Natural killer cell treated with Interleukin-12 subunit alpha and Interleukin-12 subunit beta and Interleukin-15 and Interleukin-18, amount 100 ng/mL, for 72 hours (primary cell): ENCODE results near the gene HIP1. TPM values are rescaled to one million over a fixed set of nuclear protein-coding genes. Genes with fewer than 3 reads are reported as not detected.
"Not testable (repeated sequence)": the region's sequence is repeated elsewhere in the genome, so short reads cannot be mapped to it uniquely, and the experiment has no call there.

Source experiments
- ATAC-seq, 2 donors: fragments of 150-1000 bp; cut with Tn5 transposase in 1 of 2; sonication (Bioruptor Pico), chemical (Tn5 transposase) in 1 of 2; 2 replicates each; pipeline ENCODE4 v1.10.0; 2021
- DNase-seq: peaks from one replicate; pipeline ENCODE4 v3.0.0; 2022; ENCODE audit warnings: low spot score
- H3K27ac Mint-ChIP-seq, 2 donors: 1 replicate in 1 of 2; 2 replicates in 1 of 2; pipeline ENCODE4 v1.8.0; 2022; ENCODE audit warnings: mixed read lengths in 2 of 2, mild to moderate bottlenecking in 1 of 2, moderate library complexity in 1 of 2
- H3K27me3 Mint-ChIP-seq, 2 donors: 1 replicate in 1 of 2; 2 replicates in 1 of 2; pipeline ENCODE4 v1.8.0; 2022; ENCODE audit warnings: mixed read lengths in 2 of 2
- H3K36me3 Mint-ChIP-seq: one replicate; pipeline ENCODE4 v1.8.0; 2022; ENCODE audit warnings: mixed read lengths
- H3K4me1 Mint-ChIP-seq, 2 donors: 1 replicate in 1 of 2; 2 replicates in 1 of 2; pipeline ENCODE4 v1.8.0; 2022; ENCODE audit warnings: low read depth in 2 of 2, mixed read lengths in 2 of 2, mild to moderate bottlenecking in 1 of 2
- H3K4me3 Mint-ChIP-seq: one replicate; pipeline ENCODE4 v1.8.0; 2022; ENCODE audit warnings: mixed read lengths
- H3K9me3 Mint-ChIP-seq: 2 replicates; pipeline ENCODE4 v1.8.0; 2022; ENCODE audit warnings: mixed read lengths
- total RNA-seq, 2 donors: library from RNA; stranded (reverse); gene quantifications; one replicate each; pipeline ENCODE4 v1.2.3, GENCODE V29; 2022

Gene HIP1
- total RNA-seq, 2 donors from 2014 or later: 13.5 to 22.0 TPM

GRCh38 chr7:75645570-75645969, 93.2 kb downstream of the HIP1 start:
- H3K27ac Mint-ChIP-seq: no peak overlapping the region
- no peaks in the 10 kb centered on the region for H3K27me3 Mint-ChIP-seq
- H3K9me3 Mint-ChIP-seq: no peaks in the 10 kb centered on the region
- H3K36me3 Mint-ChIP-seq: no peaks in the 10 kb centered on the region
- ATAC-seq: no peak
- no peak for DNase-seq
- H3K4me1 Mint-ChIP-seq: peaks cover 4 to 11% of the 10 kb centered on the region in 2 donors
- H3K4me3 Mint-ChIP-seq: no peak overlapping the region

- Mint-ChIP-seq H3K36me3 (no peaks in the 10 kb centered on the region), H3K4me3 (no peak overlapping the region), H3K9me3 (no peaks in the 10 kb centered on the region), H3K27ac (no peak overlapping the region), H3K27me3 (no peaks in the 10 kb centered on the region), H3K4me1 (peaks cover 4 to 15% of the 10 kb centered on the region in 2 donors)
- DNase-seq: no peak
- ATAC-seq: no peak
Measured at GRCh38 chr7:75644589-75644988, 94.2 kb downstream of the HIP1 start.

- no peaks in the 10 kb centered on the region for H3K9me3 Mint-ChIP-seq
- H3K36me3 Mint-ChIP-seq: no peaks in the 10 kb centered on the region
- H3K27ac Mint-ChIP-seq: peak overlapping the region; percentile 56 to 62
- DNase-seq (peak; percentile 70), ATAC-seq (peak; percentile 82 to 85)
- H3K4me1 Mint-ChIP-seq: peaks cover 6 to 17% of the 10 kb centered on the region in 2 donors
- H3K4me3 Mint-ChIP-seq: no peak overlapping the region
- no peaks in the 10 kb centered on the region for H3K27me3 Mint-ChIP-seq
Measured at GRCh38 chr7:75642810-75643486, 95.8 kb downstream of the HIP1 start.

GRCh38 chr7:75640201-75640600, 98.5 kb downstream of the HIP1 start:
- Mint-ChIP-seq H3K27ac (peak overlapping the region; percentile 43 to 66), H3K36me3 (no peaks in the 10 kb centered on the region), H3K4me3 (peak overlapping the region; percentile 79), H3K27me3 (no peaks in the 10 kb centered on the region), H3K9me3 (no peaks in the 10 kb centered on the region), H3K4me1 (peaks cover 15 to 16% of the 10 kb centered on the region in 2 donors)
- ATAC-seq (no peak), DNase-seq (no peak)

- Mint-ChIP-seq H3K27ac (peak overlapping the region; percentile 43 to 66), H3K4me1 (peaks cover 15 to 16% of the 10 kb centered on the region in 2 donors), H3K4me3 (peak overlapping the region; percentile 79), H3K27me3 (no peaks in the 10 kb centered on the region), H3K36me3 (no peaks in the 10 kb centered on the region), H3K9me3 (no peaks in the 10 kb centered on the region)
- DNase-seq (no peak), ATAC-seq (no peak)
Measured at GRCh38 chr7:75639886-75640190, 98.9 kb downstream of the HIP1 start.

GRCh38 chr7:75639071-75639885, 99.5 kb downstream of the HIP1 start:
- Mint-ChIP-seq H3K4me3 (peak overlapping the region; percentile 79), H3K9me3 (no peaks in the 10 kb centered on the region), H3K27me3 (no peaks in the 10 kb centered on the region), H3K27ac (peak overlapping the region; percentile 43 to 66), H3K4me1 (peaks cover 15 to 16% of the 10 kb centered on the region in 2 donors), H3K36me3 (no peaks in the 10 kb centered on the region)
- ATAC-seq: peak; percentile 52 to 67
- peak; percentile 66 for DNase-seq

GRCh38 chr7:75638594-75639070, 100.1 kb downstream of the HIP1 start:
- Mint-ChIP-seq H3K9me3 (no peaks in the 10 kb centered on the region), H3K4me3 (peak overlapping the region; percentile 73)
- ATAC-seq: no peak

GRCh38 chr7:75637854-75638593, 100.7 kb downstream of the HIP1 start:
- H3K36me3 Mint-ChIP-seq: no peaks in the 10 kb centered on the region

More at GRCh38 chr7:75638594-75639070, 100.1 kb downstream of the HIP1 start:
- peaks cover 15 to 16% of the 10 kb centered on the region in 2 donors for H3K4me1 Mint-ChIP-seq
- no peak overlapping the region for H3K27ac Mint-ChIP-seq
- no peaks in the 10 kb centered on the region for H3K36me3 Mint-ChIP-seq
- DNase-seq: no peak
- no peaks in the 10 kb centered on the region for H3K27me3 Mint-ChIP-seq

GRCh38 chr7:75635036-75635435, 103.7 kb downstream of the HIP1 start:
- Mint-ChIP-seq H3K9me3 (no peaks in the 10 kb centered on the region), H3K27me3 (no peaks in the 10 kb centered on the region), H3K4me3 (no peak overlapping the region), H3K36me3 (no peaks in the 10 kb centered on the region), H3K4me1 (peaks cover 12 to 14% of the 10 kb centered on the region in 2 donors), H3K27ac (no peak overlapping the region)
- DNase-seq (no peak), ATAC-seq (no peak)

More at GRCh38 chr7:75637854-75638593, 100.7 kb downstream of the HIP1 start:
- DNase-seq: no peak
- H3K9me3 Mint-ChIP-seq: no peaks in the 10 kb centered on the region
- H3K27ac Mint-ChIP-seq: peak overlapping the region; percentile 60 to 62
- H3K27me3 Mint-ChIP-seq: no peaks in the 10 kb centered on the region
- ATAC-seq: no peak
- H3K4me3 Mint-ChIP-seq: peak overlapping the region; percentile 73
- H3K4me1 Mint-ChIP-seq: peaks cover 15 to 16% of the 10 kb centered on the region in 2 donors

GRCh38 chr7:75632587-75632986, 106.2 kb downstream of the HIP1 start:
- not testable (repeated sequence) for H3K36me3 Mint-ChIP-seq, H3K4me3 Mint-ChIP-seq, H3K27ac Mint-ChIP-seq, ATAC-seq, DNase-seq, H3K27me3 Mint-ChIP-seq, H3K9me3 Mint-ChIP-seq
- peaks cover 18 to 27% of the 10 kb centered on the region in 2 donors for H3K4me1 Mint-ChIP-seq

- DNase-seq (no peak), ATAC-seq (no peak)
- no peaks in the 10 kb centered on the region for H3K36me3 Mint-ChIP-seq
- H3K4me3 Mint-ChIP-seq: no peak overlapping the region
- H3K27ac Mint-ChIP-seq: peak overlapping the region in 1 of 2 donors; percentile 45
- peaks cover 18 to 19% of the 10 kb centered on the region in 2 donors for H3K4me1 Mint-ChIP-seq
- H3K9me3 Mint-ChIP-seq: peaks cover 5% of the 10 kb centered on the region
- no peaks in the 10 kb centered on the region for H3K27me3 Mint-ChIP-seq
Measured at GRCh38 chr7:75631711-75632110, 107.0 kb downstream of the HIP1 start.

GRCh38 chr7:75630549-75630948, 108.2 kb downstream of the HIP1 start:
- peaks cover 5% of the 10 kb centered on the region for H3K9me3 Mint-ChIP-seq
- no peaks in the 10 kb centered on the region for H3K36me3 Mint-ChIP-seq
- DNase-seq (no peak), ATAC-seq (no peak)
- no peak overlapping the region for H3K27ac Mint-ChIP-seq
- peaks cover 18 to 19% of the 10 kb centered on the region in 2 donors for H3K4me1 Mint-ChIP-seq
- no peaks in the 10 kb centered on the region for H3K27me3 Mint-ChIP-seq
- H3K4me3 Mint-ChIP-seq: no peak overlapping the region

- DNase-seq: no peak
- ATAC-seq: no peak
- Mint-ChIP-seq H3K4me1 (peaks cover 20 to 22% of the 10 kb centered on the region in 2 donors), H3K9me3 (peaks cover 5% of the 10 kb centered on the region), H3K36me3 (no peaks in the 10 kb centered on the region), H3K27me3 (no peaks in the 10 kb centered on the region), H3K4me3 (no peak overlapping the region), H3K27ac (no peak overlapping the region)
Measured at GRCh38 chr7:75629044-75629443, 109.7 kb downstream of the HIP1 start.
